ENCODE results near the gene DPM3.

- TF ChIP-seq EZH2phosphoT487 (IDR thresholded peaks at IDR 0.05; ENCODE audit: borderline replicate concordance) (no peak), CTCF (conservative IDR thresholded peaks at IDR 0.05; ENCODE audit: low read length) (peak; percentile 34)
Observed at GRCh38 chr1:155175927-155176371, 35.6 kb upstream of the DPM3 start.
